CD4-positive, alpha-beta T cell treated with Interleukin-2 at 100 ng/mL for 4 hours (primary cell): ENCODE results near the gene HOXA5.

Source experiments
- DNase-seq: peaks from one replicate; pipeline ENCODE4 v3.0.0-alpha.2; 2020; ENCODE audit warnings: low spot score

Gene HOXA5

GRCh38 chr7:27117887-27118491 is 25.5 kb downstream of the HOXA5 start:
- no peak for DNase-seq

GRCh38 chr7:27116962-27117886 is 26.3 kb downstream of the HOXA5 start:
- DNase-seq: no peak

GRCh38 chr7:27116031-27116961 is 27.2 kb downstream of the HOXA5 start:
- DNase-seq: no peak

- DNase-seq: no peak
Measured at GRCh38 chr7:27115221-27116026, 28.1 kb downstream of the HOXA5 start.

- DNase-seq: no peak
Measured at GRCh38 chr7:27114881-27115220, 28.6 kb downstream of the HOXA5 start.

GRCh38 chr7:27113991-27114769 is 29.3 kb downstream of the HOXA5 start:
- no peak for DNase-seq

GRCh38 chr7:27112955-27113949 is 30.2 kb downstream of the HOXA5 start:
- no peak for DNase-seq

GRCh38 chr7:27112361-27112760 is 31.1 kb downstream of the HOXA5 start:
- no peak for DNase-seq

- no peak for DNase-seq
Measured at GRCh38 chr7:27111751-27112277, 31.7 kb downstream of the HOXA5 start.

GRCh38 chr7:27111042-27111750 is 32.3 kb downstream of the HOXA5 start:
- no peak for DNase-seq

GRCh38 chr7:27110186-27111031 is 33.1 kb downstream of the HOXA5 start:
- DNase-seq: no peak

- no peak for DNase-seq
Measured at GRCh38 chr7:27109466-27110185, 33.9 kb downstream of the HOXA5 start.

- no peak for DNase-seq
Measured at GRCh38 chr7:27108390-27109127, 34.9 kb downstream of the HOXA5 start.

- DNase-seq: no peak
Measured at GRCh38 chr7:27107391-27108381, 35.8 kb downstream of the HOXA5 start.

- no peak for DNase-seq
Measured at GRCh38 chr7:27106901-27107240, 36.6 kb downstream of the HOXA5 start.
